Vagina (tissue), 2 donors: Measurements from ENCODE around the gene MYO19.

ENCODE experiments used
- CTCF ChIP-seq, 3 experiments: fragments of 450-650 bp in 2 of 3; fragments of 200-600 bp in 1 of 3; sonication (generic) in 1 of 3; IDR thresholded peaks; one replicate each; pipeline ENCODE4 v1.5.1; 2017 to 2019; ENCODE audit warnings: antibody characterized with exemption in 3 of 3, mild to moderate bottlenecking in 2 of 3, moderate library complexity in 2 of 3
- POLR2AphosphoS5 ChIP-seq, 2 donors: sonication (generic); formaldehyde crosslinking; IDR thresholded peaks; one replicate each; pipeline ENCODE4 v1.9.0; 2017; ENCODE audit warnings: antibody characterized with exemption in 2 of 2, mild to moderate bottlenecking in 2 of 2, low read depth in 1 of 2; ENCODE audit not compliant: insufficient read depth in 1 of 2

- no peak for TF ChIP-seq CTCF (IDR thresholded peaks at IDR 0.05)
- TF ChIP-seq POLR2AphosphoS5 (IDR thresholded peaks at IDR 0.05; ENCODE audit: insufficient read depth in 1 of 2, low read depth in 1 of 2): no peak
Measured at GRCh38 chr17:36509272-36509985, 25.2 kb downstream of the MYO19 start.
